Pancreas (tissue), 10 donors: ENCODE measurements around the gene CILP. TPM values are rescaled to one million over a fixed set of nuclear protein-coding genes. Genes with fewer than 3 reads are reported as not detected.
A peak's percentile ranks its signal among the peaks of the same experiment; 100 is the strongest.

Experiments
- ATAC-seq, 4 donors: fragments of 200-7000 bp; cut with Tn5 transposase; one replicate each; pipeline versions ENCODE4 v1.8.0 to v1.9.1; 2020; ENCODE audit warnings: mild to moderate bottlenecking in 4 of 4, moderate library complexity in 4 of 4
- DNase-seq, 6 donors: peaks; one replicate each; pipeline ENCODE4 v3.0.0-alpha.2; 2020
- FAIRE-seq: peaks from 2 replicates; lab custom pipeline; 2012; peaks lifted over from hg19 to GRCh38; lab: Jason Lieb, UNC
- H3K27ac ChIP-seq, 4 donors: fragments of 200-600 bp; sonication (generic); 1 replicate in 3 of 4; 2 replicates in 1 of 4; pipeline versions ENCODE4 v1.5.0 to v1.8.0; 2020
- H3K27me3 ChIP-seq, 4 donors: fragments of 200-600 bp; one replicate each; pipeline ENCODE4 v1.8.0; 2021
- H3K36me3 ChIP-seq, 3 donors: fragments of 200-600 bp; sonication (generic) in 1 of 3; one replicate each; pipeline versions ENCODE4 v1.5.0 to v1.8.0; 2020 to 2021
- H3K4me1 ChIP-seq, 3 donors: fragments of 200-600 bp; one replicate each; pipeline ENCODE4 v1.8.0; 2021
- H3K4me3 ChIP-seq, 4 donors: fragments of 200-600 bp; sonication (generic) in 2 of 4; one replicate each; pipeline versions ENCODE4 v1.5.0 to v1.8.0; 2020 to 2021
- H3K9me3 ChIP-seq, 4 donors: fragments of 200-600 bp; one replicate each; pipeline ENCODE4 v1.8.0; 2021
- WGBS, 2 donors: extraction: QIAGEN DNeasy Blood & Tissue Kit; methylation state at CpG; one replicate each; pipeline ENCODE4 v1.1.7; 2013; 5-methylcytosine and 5-hydroxymethylcytosine counted together
- intact Hi-C, 3 donors: fragments of 100-400 bp; cut with DNase I; formaldehyde crosslinking; loops; one replicate each; pipeline versions ENCODE4 v1.11.1 to v1.14.2; 2022
- polyA plus RNA-seq, 2 donors: library from polyadenylated mRNA; stranded (reverse); fragments of 200-250 nt; gene quantifications; one replicate each; pipeline ENCODE4 v1.2.3, GENCODE V29; 2013
- total RNA-seq, 6 donors: library from RNA; stranded (reverse); fragmentation: NEBNext Ultra II Directional in 4 of 6; extraction: Animal tissue kit (Norgen Biotek cat#: 25700) in 4 of 6; gene quantifications; one replicate each; pipeline versions ENCODE4 v1.2.1 to v1.2.4, GENCODE V29; 2021 to 2023
- TF ChIP-seq, protein P1 (sequence below), 4 donors: fragments of 200-600 bp; sonication (generic) in 3 of 4; IDR thresholded peaks; one replicate each; pipeline versions ENCODE4 v1.5.0 to v1.8.0; 2021; ENCODE audit warnings: antibody characterized with exemption in 4 of 4
- donor health status: healthy with polysubstance abuse.
- donor health status: DM: no; HTN: no; CAD: no; lungs with moderate emphysema.
- donor health status: DM: no; HTN: no; CAD: no.
- donor health status: control.
- donor health status: control.
- donor health status: Bipolar disorder and iron deficiency.
- donor health status: DM: yes; HTN: yes; CAD: no.
- donor health status: DM: no; HTN: no; CAD: no.
- donor health status: DM: no; HTN: no; CAD: no.
- donor health status: DM: yes; HTN: yes; CAD: no.

Gene CILP
- total and polyA plus RNA-seq, 8 donors = 0.28 to 20.7 (median 1.1) TPM

DNA sequence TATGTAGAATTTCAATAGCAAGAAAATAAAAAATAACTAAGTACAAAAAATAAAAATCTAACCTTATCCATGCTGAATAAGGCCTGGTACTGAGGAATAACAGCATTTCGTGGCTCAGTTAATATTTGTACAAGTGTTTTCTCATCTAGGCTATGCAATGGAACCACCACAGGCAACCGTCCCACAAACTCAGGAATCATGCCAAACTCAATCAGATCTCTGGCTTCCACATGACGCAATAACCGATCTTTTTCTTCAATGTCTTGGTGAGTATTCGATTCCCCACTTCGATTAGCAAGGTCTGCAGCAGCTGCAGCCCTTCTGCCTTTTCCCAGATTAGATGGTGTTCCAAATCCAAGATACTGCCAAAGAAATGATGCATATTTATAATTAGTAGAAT is 56.6 kb downstream of the CILP start:
- no peak overlapping the region for H3K4me3 ChIP-seq
- TF ChIP-seq, protein P1, sequence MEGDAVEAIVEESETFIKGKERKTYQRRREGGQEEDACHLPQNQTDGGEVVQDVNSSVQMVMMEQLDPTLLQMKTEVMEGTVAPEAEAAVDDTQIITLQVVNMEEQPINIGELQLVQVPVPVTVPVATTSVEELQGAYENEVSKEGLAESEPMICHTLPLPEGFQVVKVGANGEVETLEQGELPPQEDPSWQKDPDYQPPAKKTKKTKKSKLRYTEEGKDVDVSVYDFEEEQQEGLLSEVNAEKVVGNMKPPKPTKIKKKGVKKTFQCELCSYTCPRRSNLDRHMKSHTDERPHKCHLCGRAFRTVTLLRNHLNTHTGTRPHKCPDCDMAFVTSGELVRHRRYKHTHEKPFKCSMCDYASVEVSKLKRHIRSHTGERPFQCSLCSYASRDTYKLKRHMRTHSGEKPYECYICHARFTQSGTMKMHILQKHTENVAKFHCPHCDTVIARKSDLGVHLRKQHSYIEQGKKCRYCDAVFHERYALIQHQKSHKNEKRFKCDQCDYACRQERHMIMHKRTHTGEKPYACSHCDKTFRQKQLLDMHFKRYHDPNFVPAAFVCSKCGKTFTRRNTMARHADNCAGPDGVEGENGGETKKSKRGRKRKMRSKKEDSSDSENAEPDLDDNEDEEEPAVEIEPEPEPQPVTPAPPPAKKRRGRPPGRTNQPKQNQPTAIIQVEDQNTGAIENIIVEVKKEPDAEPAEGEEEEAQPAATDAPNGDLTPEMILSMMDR (IDR thresholded peaks at IDR 0.05) = no peak
- DNase-seq = peak in 1 of 6 donors; percentile 44
- H3K27me3 ChIP-seq = no peaks in the 10 kb centered on the region
- 36 to 47% methylated on average over 6 of the region's 6 CpGs for WGBS, 2 donors
- H3K36me3 ChIP-seq = peaks cover 3 to 81% (median 28%) of the 10 kb centered on the region in 3 donors
- H3K9me3 ChIP-seq = no peaks in the 10 kb centered on the region
- no peak overlapping the region for H3K27ac ChIP-seq
- intact Hi-C loops = no loop called here
- H3K4me1 ChIP-seq = no peaks in the 10 kb centered on the region
- peak in 2 of 4 donors; percentile 30 to 60 for ATAC-seq
- FAIRE-seq = no peak

DNA sequence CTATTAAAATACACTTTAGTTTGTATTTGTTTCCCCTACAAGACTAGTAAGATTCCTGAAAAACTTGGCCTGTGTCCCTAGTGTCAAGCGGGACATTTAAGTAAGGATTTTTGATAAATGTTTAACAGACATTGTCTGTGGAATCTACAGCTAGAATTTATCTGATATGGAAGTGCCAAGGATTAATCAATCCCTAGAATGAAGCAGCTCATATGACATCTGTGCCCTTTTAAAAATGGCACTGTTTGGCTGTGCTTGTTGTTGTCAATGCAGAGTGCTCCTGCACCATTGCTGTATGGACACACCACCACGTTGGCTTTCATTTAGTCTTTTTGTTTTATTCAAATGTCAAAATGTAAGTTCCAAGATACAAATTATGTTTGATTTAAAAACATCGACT is 63.4 kb downstream of the CILP start:
- intact Hi-C loops = no loop called here
- no peak overlapping the region for H3K4me3 ChIP-seq
- no peak for DNase-seq
- H3K27ac ChIP-seq = no peak overlapping the region
- H3K4me1 ChIP-seq = no peaks in the 10 kb centered on the region
- H3K36me3 ChIP-seq = peaks cover 0 to 24% (median 7%) of the 10 kb centered on the region in 3 donors
- H3K9me3 ChIP-seq = no peaks in the 10 kb centered on the region
- TF ChIP-seq, protein P1 (IDR thresholded peaks at IDR 0.05) = no peak
- 61 to 65% methylated on average over 3 of the region's 3 CpGs for WGBS, 2 donors
- no peaks in the 10 kb centered on the region for H3K27me3 ChIP-seq
- no peak for FAIRE-seq
- no peak for ATAC-seq

DNA sequence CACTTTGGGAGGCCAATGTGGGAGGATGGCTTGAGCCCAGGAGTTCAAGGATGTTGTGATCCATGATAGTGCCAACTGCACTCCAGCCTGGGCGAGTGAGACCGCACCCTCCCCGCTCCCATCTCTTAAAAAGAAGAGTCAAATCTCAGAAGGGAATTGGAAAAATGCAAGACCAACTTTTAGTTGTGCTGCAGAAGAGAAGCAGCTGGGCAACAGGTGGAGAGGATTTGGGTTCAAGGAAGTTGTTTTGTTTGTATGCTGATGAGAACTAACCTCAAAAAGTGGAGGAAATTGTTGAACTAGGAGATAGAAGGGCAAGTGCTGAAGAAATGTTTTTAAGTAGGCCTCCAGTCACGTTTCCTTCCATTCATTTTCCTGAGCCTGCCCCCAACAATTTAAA is 64.8 kb downstream of the CILP start:
- Histone ChIP-seq H3K4me1 (no peaks in the 10 kb centered on the region), H3K4me3 (no peak overlapping the region), H3K27ac (no peak overlapping the region), H3K9me3 (no peaks in the 10 kb centered on the region), H3K36me3 (peaks cover 0 to 9% (median 4%) of the 10 kb centered on the region in 3 donors), H3K27me3 (no peaks in the 10 kb centered on the region)
- no peak for ATAC-seq
- 87 to 92% methylated on average over 4 of the region's 4 CpGs for WGBS, 2 donors
- DNase-seq = no peak
- TF ChIP-seq, protein P1 (IDR thresholded peaks at IDR 0.05) = no peak
- FAIRE-seq = no peak
- intact Hi-C loops = no loop called here

Other genes with a start within 250 kb of the CILP start
- gene SPG21, start 221.6 kb downstream of the CILP start, total RNA-seq = 10 to 100 TPM; 26.3 to 40.2 (median 29.5) TPM
- 10 to 100 TPM; 21.1 to 39.1 TPM for gene SPG21, start 221.6 kb downstream of the CILP start, polyA plus RNA-seq
- gene MTFMT, start 181.8 kb downstream of the CILP start, total RNA-seq = 1 to 10 TPM; 3.3 to 6.6 (median 4.4) TPM
- 1 to 10 TPM; 1.9 to 3.5 TPM for gene MTFMT, start 181.8 kb downstream of the CILP start, polyA plus RNA-seq
- gene SLC51B, start 166.1 kb downstream of the CILP start, total RNA-seq = under 1 TPM in 2 of 6 donors, not detected in 4; 0.26 to 0.49 TPM
- gene SLC51B, start 166.1 kb downstream of the CILP start, polyA plus RNA-seq = 1 to 10 TPM in 1 of 2 donors, not detected in 1; 1.1 TPM
- gene RASL12, start 143.5 kb downstream of the CILP start, total RNA-seq = 1 to 10 TPM in 3 of 6 donors, under 1 TPM in 3; 0.28 to 4.2 (median 1.2) TPM
- 1 to 10 TPM; 2.8 TPM for gene RASL12, start 143.5 kb downstream of the CILP start, polyA plus RNA-seq
- gene KBTBD13, start 134.7 kb downstream of the CILP start, total RNA-seq = not detected
- not detected for gene KBTBD13, start 134.7 kb downstream of the CILP start, polyA plus RNA-seq
- gene UBAP1L, start 96.3 kb downstream of the CILP start, total RNA-seq = 1 to 10 TPM; 1.5 to 3.3 (median 2.4) TPM
- 10 to 100 TPM in 1 of 2 donors, 1 to 10 TPM in 1; 7.9 to 11.4 TPM for gene UBAP1L, start 96.3 kb downstream of the CILP start, polyA plus RNA-seq
- 10 to 100 TPM in 3 of 6 donors, 1 to 10 TPM in 3; 7.3 to 13.1 (median 9.5) TPM for gene PDCD7, start 77.7 kb downstream of the CILP start, total RNA-seq
- gene PDCD7, start 77.7 kb downstream of the CILP start, polyA plus RNA-seq = 1 to 10 TPM; 7.3 to 9.8 TPM
- gene CLPX, start 26.1 kb downstream of the CILP start, total RNA-seq = 10 to 100 TPM; 17.6 to 31.1 (median 20.9) TPM
- 1 to 10 TPM; 6.3 to 8.3 TPM for gene CLPX, start 26.1 kb downstream of the CILP start, polyA plus RNA-seq
- 1 to 10 TPM; 3.8 to 7.5 (median 5.7) TPM for gene PARP16, start 75.4 kb upstream of the CILP start, total RNA-seq
- gene PARP16, start 75.4 kb upstream of the CILP start, polyA plus RNA-seq = 1 to 10 TPM; 3.1 to 5.5 TPM
- not detected for gene RNU5A-1, start 84.6 kb upstream of the CILP start, total RNA-seq
- not detected for gene RNU5A-1, start 84.6 kb upstream of the CILP start, polyA plus RNA-seq
- 10 to 100 TPM in 3 of 6 donors, not detected in 3; 10.5 to 21.8 (median 21.6) TPM for gene RNU5B-1, start 93.2 kb upstream of the CILP start, total RNA-seq
- gene RNU5B-1, start 93.2 kb upstream of the CILP start, polyA plus RNA-seq = not detected
- under 1 TPM in 1 of 6 donors, not detected in 5; 0.32 TPM for gene IGDCC3, start 166.5 kb upstream of the CILP start, total RNA-seq
- not detected for gene IGDCC3, start 166.5 kb upstream of the CILP start, polyA plus RNA-seq
- gene IGDCC4, start 211.5 kb upstream of the CILP start, total RNA-seq = 1 to 10 TPM in 2 of 6 donors, under 1 TPM in 4; 0.22 to 2.2 (median 0.52) TPM
- gene IGDCC4, start 211.5 kb upstream of the CILP start, polyA plus RNA-seq = under 1 TPM; 0.23 to 0.26 TPM